ENCODE data around the gene SHCBP1. TPM values are rescaled to one million over a fixed set of nuclear protein-coding genes. Genes with fewer than 3 reads are reported as not detected.

The SHCBP1 gene
- total and polyA plus RNA-seq, 2 of the 13 experiments (the other 11 are each of a cell fraction or from before 2014, with no cell fraction given): 15.7 to 33.0 TPM

- TF ChIP-seq ZNF574 (CRISPR knock-in tag; IDR thresholded peaks at IDR 0.05): peak; percentile 69
- 0 out of 2 replicates have a peak, but pooled peaks have one; percentile 40 for TF ChIP-seq HDAC2 (CRISPR knock-in tag; IDR thresholded peaks at IDR 0.05)
- TF ChIP-seq MYPOP (CRISPR knock-in tag; IDR thresholded peaks at IDR 0.05): no peak
- TF ChIP-seq THAP11 (CRISPR knock-in tag; IDR thresholded peaks at IDR 0.05): peak; percentile 63
- no peak; the same call in 1 of the 2 replicates for TF ChIP-seq NCOA2 (CRISPR knock-in tag; IDR thresholded peaks at IDR 0.05)
- TF ChIP-seq ZNF496 (CRISPR knock-in tag; IDR thresholded peaks at IDR 0.05; ENCODE audit: insufficient replicate concordance): no peak
- TF ChIP-seq NCOA1 (CRISPR knock-in tag; IDR thresholded peaks at IDR 0.05): no peak
- no peak for TF ChIP-seq NFKBIZ (CRISPR knock-in tag; IDR thresholded peaks at IDR 0.05)
- peak; percentile 99 for TF ChIP-seq DRAP1 (CRISPR knock-in tag; IDR thresholded peaks at IDR 0.05)
- peak; percentile 80 for TF ChIP-seq NFYC (CRISPR knock-in tag; IDR thresholded peaks at IDR 0.05)
- 0 out of 2 replicates have a peak, but pooled peaks have one; percentile 70 for TF ChIP-seq THAP8 (CRISPR knock-in tag; IDR thresholded peaks at IDR 0.05; ENCODE audit: borderline replicate concordance)
- TF ChIP-seq MLX (CRISPR knock-in tag; IDR thresholded peaks at IDR 0.05): 0 out of 2 replicates have a peak, but pooled peaks have one; percentile 7
- no peak for TF ChIP-seq STAT5B (CRISPR knock-in tag; IDR thresholded peaks at IDR 0.05)
- TF ChIP-seq PHF20 (CRISPR knock-in tag; IDR thresholded peaks at IDR 0.05): peak; percentile 64; the same call in 1 of the 2 replicates
- TF ChIP-seq LRRFIP1 (CRISPR knock-in tag; conservative IDR thresholded peaks at IDR 0.05): no peak
- peak; percentile 64; the same call in 1 of the 2 replicates for TF ChIP-seq SIX1 (CRISPR knock-in tag; IDR thresholded peaks at IDR 0.05; ENCODE audit: borderline replicate concordance)
Observed at GRCh38 chr16:46632778-46633733, 11.9 kb upstream of the SHCBP1 start (continued).

Measured in HepG2 (cell line).